ENCODE results near the gene CNTLN. TPM values are rescaled to one million over a fixed set of nuclear protein-coding genes. Genes with fewer than 3 reads are reported as not detected.

The CNTLN gene
- total and polyA plus RNA-seq, 2 experiments from 2014 or later = 17.7 to 21.8 TPM

DNA sequence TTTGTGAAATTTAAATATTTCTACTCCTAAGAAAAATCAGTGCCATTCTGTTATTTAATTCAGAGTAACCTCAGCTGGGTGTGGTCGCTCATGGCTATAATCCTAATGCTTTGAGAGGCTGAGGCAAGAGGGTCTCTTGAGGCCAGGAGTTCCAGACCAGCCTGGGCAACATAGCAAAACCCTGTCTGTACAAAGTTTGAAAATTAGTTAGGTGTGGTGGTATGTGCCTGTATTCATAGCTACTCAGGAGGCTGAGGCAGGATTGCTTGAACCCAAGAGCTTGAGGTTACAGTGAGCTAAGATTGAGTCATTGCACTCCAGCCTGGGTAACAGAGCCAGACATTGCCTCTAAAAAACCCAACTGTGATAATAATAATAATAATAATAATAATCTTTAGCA is 44.8 kb upstream of the CNTLN start:
- Histone ChIP-seq H3F3A (replicated peaks; ENCODE audit: low read depth) (no peaks in the 10 kb centered on the region), H3K27ac (ENCODE audit: low read depth) (no peak overlapping the region), H4K20me1 (replicated peaks; ENCODE audit: insufficient read depth) (no peaks in the 10 kb centered on the region), H3K27me3 (ENCODE audit: insufficient read depth) (no peaks in the 10 kb centered on the region), H3K9me2 (ENCODE audit: insufficient read depth) (no peaks in the 10 kb centered on the region), H3K4me1 (ENCODE audit: insufficient read depth) (no peaks in the 10 kb centered on the region), H3K79me2 (replicated peaks; ENCODE audit: insufficient read depth) (no peaks in the 10 kb centered on the region), H3K4me2 (no peak overlapping the region), H3K36me3 (ENCODE audit: insufficient read depth) (no peaks in the 10 kb centered on the region), H2AFZ (no peak overlapping the region), H3K4me3 (no peak overlapping the region)
- no peak for DNase-seq (ENCODE audit: low spot score)
- H3K4me1 Mint-ChIP-seq = no peaks in the 10 kb centered on the region
- ATAC-seq = no peak
- no peaks in the 10 kb centered on the region for H3K9me3 Mint-ChIP-seq
- H3K36me3 Mint-ChIP-seq (ENCODE audit: low read depth) = no peaks in the 10 kb centered on the region
- no peak overlapping the region for H3K27ac Mint-ChIP-seq
- TF ChIP-seq EZH2phosphoT487 (IDR thresholded peaks at IDR 0.05; ENCODE audit: unreplicated experiment) = no peak
- TF ChIP-seq, protein P1, sequence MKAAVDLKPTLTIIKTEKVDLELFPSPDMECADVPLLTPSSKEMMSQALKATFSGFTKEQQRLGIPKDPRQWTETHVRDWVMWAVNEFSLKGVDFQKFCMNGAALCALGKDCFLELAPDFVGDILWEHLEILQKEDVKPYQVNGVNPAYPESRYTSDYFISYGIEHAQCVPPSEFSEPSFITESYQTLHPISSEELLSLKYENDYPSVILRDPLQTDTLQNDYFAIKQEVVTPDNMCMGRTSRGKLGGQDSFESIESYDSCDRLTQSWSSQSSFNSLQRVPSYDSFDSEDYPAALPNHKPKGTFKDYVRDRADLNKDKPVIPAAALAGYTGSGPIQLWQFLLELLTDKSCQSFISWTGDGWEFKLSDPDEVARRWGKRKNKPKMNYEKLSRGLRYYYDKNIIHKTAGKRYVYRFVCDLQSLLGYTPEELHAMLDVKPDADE (IDR thresholded peaks at IDR 0.05) = no peak
- TF ChIP-seq STAT1 (IDR thresholded peaks at IDR 0.05; ENCODE audit: unreplicated experiment) = no peak
- TF ChIP-seq JUNB (IDR thresholded peaks at IDR 0.05; ENCODE audit: unreplicated experiment) = no peak
- no peak for TF ChIP-seq NANOG (IDR thresholded peaks at IDR 0.05; ENCODE audit: borderline replicate concordance)
- TF ChIP-seq, protein P2, sequence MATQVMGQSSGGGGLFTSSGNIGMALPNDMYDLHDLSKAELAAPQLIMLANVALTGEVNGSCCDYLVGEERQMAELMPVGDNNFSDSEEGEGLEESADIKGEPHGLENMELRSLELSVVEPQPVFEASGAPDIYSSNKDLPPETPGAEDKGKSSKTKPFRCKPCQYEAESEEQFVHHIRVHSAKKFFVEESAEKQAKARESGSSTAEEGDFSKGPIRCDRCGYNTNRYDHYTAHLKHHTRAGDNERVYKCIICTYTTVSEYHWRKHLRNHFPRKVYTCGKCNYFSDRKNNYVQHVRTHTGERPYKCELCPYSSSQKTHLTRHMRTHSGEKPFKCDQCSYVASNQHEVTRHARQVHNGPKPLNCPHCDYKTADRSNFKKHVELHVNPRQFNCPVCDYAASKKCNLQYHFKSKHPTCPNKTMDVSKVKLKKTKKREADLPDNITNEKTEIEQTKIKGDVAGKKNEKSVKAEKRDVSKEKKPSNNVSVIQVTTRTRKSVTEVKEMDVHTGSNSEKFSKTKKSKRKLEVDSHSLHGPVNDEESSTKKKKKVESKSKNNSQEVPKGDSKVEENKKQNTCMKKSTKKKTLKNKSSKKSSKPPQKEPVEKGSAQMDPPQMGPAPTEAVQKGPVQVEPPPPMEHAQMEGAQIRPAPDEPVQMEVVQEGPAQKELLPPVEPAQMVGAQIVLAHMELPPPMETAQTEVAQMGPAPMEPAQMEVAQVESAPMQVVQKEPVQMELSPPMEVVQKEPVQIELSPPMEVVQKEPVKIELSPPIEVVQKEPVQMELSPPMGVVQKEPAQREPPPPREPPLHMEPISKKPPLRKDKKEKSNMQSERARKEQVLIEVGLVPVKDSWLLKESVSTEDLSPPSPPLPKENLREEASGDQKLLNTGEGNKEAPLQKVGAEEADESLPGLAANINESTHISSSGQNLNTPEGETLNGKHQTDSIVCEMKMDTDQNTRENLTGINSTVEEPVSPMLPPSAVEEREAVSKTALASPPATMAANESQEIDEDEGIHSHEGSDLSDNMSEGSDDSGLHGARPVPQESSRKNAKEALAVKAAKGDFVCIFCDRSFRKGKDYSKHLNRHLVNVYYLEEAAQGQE (IDR thresholded peaks at IDR 0.05; ENCODE audit: unreplicated experiment) = no peak
- no peak for TF ChIP-seq EZH2 (IDR thresholded peaks at IDR 0.05; ENCODE audit: low read depth, unreplicated experiment)
- no peak for TF ChIP-seq ZNF114 (CRISPR knock-in tag; IDR thresholded peaks at IDR 0.05)
- TF ChIP-seq POLR2AphosphoS5 (IDR thresholded peaks at IDR 0.05; ENCODE audit: low read depth) = no peak
- no peak for TF ChIP-seq ZNF331 (CRISPR knock-in tag; IDR thresholded peaks at IDR 0.05; ENCODE audit: low read depth)
- TF ChIP-seq CTCF (conservative IDR thresholded peaks at IDR 0.05; ENCODE audit: low read depth in 2 of 2) = no peak
- TF ChIP-seq, protein P3, sequence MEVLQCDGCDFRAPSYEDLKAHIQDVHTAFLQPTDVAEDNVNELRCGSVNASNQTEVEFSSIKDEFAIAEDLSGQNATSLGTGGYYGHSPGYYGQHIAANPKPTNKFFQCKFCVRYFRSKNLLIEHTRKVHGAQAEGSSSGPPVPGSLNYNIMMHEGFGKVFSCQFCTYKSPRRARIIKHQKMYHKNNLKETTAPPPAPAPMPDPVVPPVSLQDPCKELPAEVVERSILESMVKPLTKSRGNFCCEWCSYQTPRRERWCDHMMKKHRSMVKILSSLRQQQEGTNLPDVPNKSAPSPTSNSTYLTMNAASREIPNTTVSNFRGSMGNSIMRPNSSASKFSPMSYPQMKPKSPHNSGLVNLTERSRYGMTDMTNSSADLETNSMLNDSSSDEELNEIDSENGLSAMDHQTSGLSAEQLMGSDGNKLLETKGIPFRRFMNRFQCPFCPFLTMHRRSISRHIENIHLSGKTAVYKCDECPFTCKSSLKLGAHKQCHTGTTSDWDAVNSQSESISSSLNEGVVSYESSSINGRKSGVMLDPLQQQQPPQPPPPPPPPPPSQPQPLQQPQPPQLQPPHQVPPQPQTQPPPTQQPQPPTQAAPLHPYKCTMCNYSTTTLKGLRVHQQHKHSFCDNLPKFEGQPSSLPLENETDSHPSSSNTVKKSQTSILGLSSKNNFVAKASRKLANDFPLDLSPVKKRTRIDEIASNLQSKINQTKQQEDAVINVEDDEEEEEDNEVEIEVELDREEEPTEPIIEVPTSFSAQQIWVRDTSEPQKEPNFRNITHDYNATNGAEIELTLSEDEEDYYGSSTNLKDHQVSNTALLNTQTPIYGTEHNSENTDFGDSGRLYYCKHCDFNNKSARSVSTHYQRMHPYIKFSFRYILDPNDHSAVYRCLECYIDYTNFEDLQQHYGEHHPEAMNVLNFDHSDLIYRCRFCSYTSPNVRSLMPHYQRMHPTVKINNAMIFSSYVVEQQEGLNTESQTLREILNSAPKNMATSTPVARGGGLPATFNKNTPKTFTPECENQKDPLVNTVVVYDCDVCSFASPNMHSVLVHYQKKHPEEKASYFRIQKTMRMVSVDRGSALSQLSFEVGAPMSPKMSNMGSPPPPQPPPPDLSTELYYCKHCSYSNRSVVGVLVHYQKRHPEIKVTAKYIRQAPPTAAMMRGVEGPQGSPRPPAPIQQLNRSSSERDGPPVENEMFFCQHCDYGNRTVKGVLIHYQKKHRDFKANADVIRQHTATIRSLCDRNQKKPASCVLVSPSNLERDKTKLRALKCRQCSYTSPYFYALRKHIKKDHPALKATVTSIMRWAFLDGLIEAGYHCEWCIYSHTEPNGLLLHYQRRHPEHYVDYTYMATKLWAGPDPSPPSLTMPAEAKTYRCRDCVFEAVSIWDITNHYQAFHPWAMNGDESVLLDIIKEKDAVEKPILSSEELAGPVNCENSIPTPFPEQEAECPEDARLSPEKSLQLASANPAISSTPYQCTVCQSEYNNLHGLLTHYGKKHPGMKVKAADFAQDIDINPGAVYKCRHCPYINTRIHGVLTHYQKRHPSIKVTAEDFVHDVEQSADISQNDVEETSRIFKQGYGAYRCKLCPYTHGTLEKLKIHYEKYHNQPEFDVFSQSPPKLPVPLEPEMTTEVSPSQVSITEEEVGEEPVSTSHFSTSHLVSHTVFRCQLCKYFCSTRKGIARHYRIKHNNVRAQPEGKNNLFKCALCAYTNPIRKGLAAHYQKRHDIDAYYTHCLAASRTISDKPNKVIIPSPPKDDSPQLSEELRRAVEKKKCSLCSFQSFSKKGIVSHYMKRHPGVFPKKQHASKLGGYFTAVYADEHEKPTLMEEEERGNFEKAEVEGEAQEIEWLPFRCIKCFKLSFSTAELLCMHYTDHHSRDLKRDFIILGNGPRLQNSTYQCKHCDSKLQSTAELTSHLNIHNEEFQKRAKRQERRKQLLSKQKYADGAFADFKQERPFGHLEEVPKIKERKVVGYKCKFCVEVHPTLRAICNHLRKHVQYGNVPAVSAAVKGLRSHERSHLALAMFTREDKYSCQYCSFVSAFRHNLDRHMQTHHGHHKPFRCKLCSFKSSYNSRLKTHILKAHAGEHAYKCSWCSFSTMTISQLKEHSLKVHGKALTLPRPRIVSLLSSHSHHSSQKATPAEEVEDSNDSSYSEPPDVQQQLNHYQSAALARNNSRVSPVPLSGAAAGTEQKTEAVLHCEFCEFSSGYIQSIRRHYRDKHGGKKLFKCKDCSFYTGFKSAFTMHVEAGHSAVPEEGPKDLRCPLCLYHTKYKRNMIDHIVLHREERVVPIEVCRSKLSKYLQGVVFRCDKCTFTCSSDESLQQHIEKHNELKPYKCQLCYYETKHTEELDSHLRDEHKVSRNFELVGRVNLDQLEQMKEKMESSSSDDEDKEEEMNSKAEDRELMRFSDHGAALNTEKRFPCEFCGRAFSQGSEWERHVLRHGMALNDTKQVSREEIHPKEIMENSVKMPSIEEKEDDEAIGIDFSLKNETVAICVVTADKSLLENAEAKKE (CRISPR knock-in tag; IDR thresholded peaks at IDR 0.05) = no peak
- no peak for TF ChIP-seq CREB1 (CRISPR knock-in tag; IDR thresholded peaks at IDR 0.05; ENCODE audit: low read depth)
- no peak overlapping the region for H3K4me3 Mint-ChIP-seq
- H3K27me3 Mint-ChIP-seq (ENCODE audit: insufficient read depth, low read depth, poor library complexity) = no peaks in the 10 kb centered on the region
